ENCODE data around the gene MS4A12. TPM values are rescaled to one million over a fixed set of nuclear protein-coding genes. Genes with fewer than 3 reads are reported as not detected.
"Not testable (repeated sequence)": the region's sequence is repeated elsewhere in the genome, so short reads cannot be mapped to it uniquely, and the experiment has no call there.

Gene MS4A12, protein sequence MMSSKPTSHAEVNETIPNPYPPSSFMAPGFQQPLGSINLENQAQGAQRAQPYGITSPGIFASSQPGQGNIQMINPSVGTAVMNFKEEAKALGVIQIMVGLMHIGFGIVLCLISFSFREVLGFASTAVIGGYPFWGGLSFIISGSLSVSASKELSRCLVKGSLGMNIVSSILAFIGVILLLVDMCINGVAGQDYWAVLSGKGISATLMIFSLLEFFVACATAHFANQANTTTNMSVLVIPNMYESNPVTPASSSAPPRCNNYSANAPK
- total RNA-seq, result not detected

DNA sequence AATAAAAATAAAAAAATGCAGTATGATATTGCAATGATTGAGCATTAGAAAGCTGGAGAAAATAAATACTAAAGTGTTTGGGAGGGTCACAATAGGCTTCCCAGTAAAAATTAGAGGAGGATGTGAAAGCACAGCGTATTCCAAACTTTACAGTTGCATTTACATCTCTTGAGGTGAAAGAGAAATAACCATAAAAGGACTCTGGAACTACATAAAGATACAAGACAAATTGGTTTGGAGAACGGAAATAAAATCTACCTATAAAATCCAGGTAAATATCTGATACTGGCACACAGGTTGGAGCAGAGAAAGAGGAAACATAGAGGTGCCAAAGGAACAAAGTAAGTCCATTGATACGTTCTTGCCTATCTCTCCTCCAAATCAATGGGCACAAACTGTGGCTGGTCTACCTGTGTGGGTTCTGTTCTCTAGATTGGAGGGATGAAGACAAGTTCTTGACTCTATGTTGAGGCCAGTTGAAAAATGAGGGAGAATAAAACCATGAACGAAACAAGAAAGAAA is at the start of gene MS4A12:
MS4A12 (plus strand) TSS at position 291 of the 522 bp plus-strand sequence. CDS start 4,541 bp downstream, outside the sequence.
- Mint-ChIP-seq H3K4me3 (no peak within 1 kb of the TSS), H3K36me3 (no peaks in the 10 kb centered on the region), H3K4me1 (no peaks in the 10 kb centered on the region), H3K27me3 (peaks cover 31% of the 10 kb centered on the region), H3K9me3 (no peaks in the 10 kb centered on the region), H3K27ac (no peak within 1 kb of the TSS)
- DNase-seq, result no peak
- POLR2A ChIA-PET, result no interaction called here
- ATAC-seq (ENCODE audit: low read depth), result no peak

DNA sequence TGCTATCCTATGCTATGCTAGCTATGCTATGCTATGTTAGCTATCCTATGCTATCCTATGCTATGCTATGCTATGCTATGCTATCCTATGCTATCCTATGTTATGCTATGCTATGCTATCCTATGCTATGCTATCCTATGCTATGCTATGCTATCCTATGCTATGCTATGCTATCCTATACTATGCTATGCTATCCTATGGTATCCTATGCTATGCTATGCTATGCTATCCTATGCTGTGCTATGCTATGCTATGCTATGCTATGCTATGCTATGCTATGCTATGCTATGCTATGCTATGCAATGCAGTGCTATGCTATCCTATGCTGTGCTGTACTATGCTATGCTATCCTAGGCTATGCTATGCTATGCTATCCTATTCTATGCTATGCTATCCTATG is 45.5 kb upstream of the MS4A12 start:
- Mint-ChIP-seq H3K36me3 (no peaks in the 10 kb centered on the region), H3K27ac (no peak overlapping the region), H3K9me3 (peaks cover 4% of the 10 kb centered on the region), H3K27me3 (no peaks in the 10 kb centered on the region), H3K4me1 (peaks cover 8% of the 10 kb centered on the region), H3K4me3 (no peak overlapping the region)
- DNase-seq (no peak), ATAC-seq (ENCODE audit: low read depth) (no peak)
- POLR2A ChIA-PET, result no interaction called here

DNA sequence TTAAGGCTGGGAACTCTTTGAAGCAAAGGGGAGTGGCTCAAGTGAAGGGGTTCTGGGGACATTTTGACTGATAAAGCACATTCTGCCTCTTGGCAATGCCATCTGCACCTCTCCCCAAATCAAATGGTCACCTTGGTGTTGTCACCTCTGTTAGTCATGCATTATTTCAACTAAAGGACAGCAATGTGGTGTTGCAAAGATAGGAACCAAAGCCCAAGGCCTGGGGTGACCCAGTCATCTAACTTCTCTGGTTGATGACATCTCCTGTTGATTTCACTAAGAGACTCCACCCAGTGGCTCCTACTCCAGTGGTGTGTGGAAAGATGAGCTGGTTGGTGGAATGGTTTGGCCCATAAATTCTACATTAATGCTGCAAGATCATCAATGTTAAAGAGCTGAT is 44.7 kb upstream of the MS4A12 start:
- POLR2A ChIA-PET, result no interaction called here
- Mint-ChIP-seq H3K36me3 (no peaks in the 10 kb centered on the region), H3K9me3 (peaks cover 4% of the 10 kb centered on the region), H3K27ac (no peak overlapping the region), H3K4me3 (no peak overlapping the region), H3K4me1 (peaks cover 8% of the 10 kb centered on the region), H3K27me3 (no peaks in the 10 kb centered on the region)
- no peak for DNase-seq
- ATAC-seq (ENCODE audit: low read depth), result no peak

DNA sequence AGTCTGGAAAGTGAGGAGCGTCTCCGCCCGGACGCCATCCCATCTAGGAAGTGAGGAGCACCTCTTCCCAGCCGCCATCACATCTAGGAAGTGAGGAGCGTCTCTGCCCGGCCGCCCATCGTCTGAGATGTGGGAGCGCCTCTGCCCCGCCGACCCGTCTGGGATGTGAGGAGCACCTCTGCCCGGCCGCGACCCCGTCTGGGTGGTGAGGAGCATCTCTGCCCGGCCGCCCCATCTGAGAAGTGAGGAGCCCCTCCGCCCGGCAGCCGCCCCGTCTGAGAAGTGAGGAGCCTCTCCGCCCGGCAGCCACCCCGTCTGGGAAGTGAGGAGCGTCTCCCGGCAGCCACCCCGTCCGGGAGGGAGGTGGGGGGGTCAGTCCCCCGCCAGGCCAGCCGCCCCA is 41.4 kb upstream of the MS4A12 start:
- H3K36me3 Mint-ChIP-seq; H3K9me3 Mint-ChIP-seq; POLR2A ChIA-PET; H3K27ac Mint-ChIP-seq; ATAC-seq (ENCODE audit: low read depth); H3K4me1 Mint-ChIP-seq; DNase-seq; H3K27me3 Mint-ChIP-seq; H3K4me3 Mint-ChIP-seq: not testable (repeated sequence)

DNA sequence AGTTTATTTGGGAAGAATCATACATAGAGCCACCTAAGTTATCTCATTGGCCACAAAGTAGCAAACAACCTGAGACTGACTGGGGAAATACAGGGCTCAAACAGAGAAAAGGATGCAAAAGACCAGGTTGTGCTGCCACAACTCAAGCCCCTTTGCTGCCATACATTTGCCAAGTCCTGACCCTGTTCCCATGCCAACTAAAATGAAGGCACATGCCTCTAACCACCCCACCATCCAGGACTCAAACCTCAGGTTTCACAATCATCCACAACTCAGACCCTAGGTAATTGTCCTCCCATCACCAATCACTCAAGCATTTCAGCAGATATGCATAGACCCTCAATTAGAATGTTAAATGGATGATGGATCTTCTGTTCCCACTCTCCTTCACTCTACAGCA is 38.4 kb upstream of the MS4A12 start:
- Mint-ChIP-seq H3K27ac (no peak overlapping the region), H3K4me1 (no peaks in the 10 kb centered on the region), H3K36me3 (no peaks in the 10 kb centered on the region), H3K27me3 (peaks cover 6% of the 10 kb centered on the region), H3K4me3 (no peak overlapping the region), H3K9me3 (peaks cover 4% of the 10 kb centered on the region)
- DNase-seq (no peak), ATAC-seq (ENCODE audit: low read depth) (no peak)
- POLR2A ChIA-PET, result no interaction called here

DNA sequence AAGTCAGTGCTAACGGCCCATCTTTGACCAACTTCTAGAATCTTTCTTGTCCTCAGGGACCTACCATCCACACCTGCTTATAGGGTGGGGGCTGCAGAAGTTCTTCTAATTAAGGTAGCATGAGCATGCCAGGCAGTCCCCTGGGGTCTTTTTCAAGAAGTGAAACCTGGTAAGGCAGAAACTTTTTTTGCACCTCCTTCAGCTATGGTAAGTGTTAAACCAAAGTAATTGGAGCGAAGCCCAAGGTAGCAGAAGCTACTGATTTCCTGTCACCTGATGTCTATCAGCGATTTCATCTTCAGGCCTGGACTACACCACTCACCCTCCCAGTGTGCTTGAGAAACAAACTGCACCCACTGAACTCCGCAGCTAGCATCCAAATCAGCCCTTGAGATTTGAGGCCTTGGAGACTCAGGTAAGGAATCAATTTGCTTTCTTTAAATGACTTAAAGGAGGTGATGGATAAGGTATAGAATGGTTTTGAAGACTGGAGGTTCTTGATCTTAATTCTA is 37.0 kb upstream of the MS4A12 start, which contains the start of gene MS4A1:
MS4A1 (plus strand) TSS at position 317 of the 512 bp plus-strand sequence. CDS start 6,528 bp downstream, outside the sequence.
- POLR2A ChIA-PET, result no interaction called here
- DNase-seq (no peak), ATAC-seq (ENCODE audit: low read depth) (no peak)
- Mint-ChIP-seq H3K4me1 (no peaks in the 10 kb centered on the region), H3K27me3 (peaks cover 6% of the 10 kb centered on the region), H3K9me3 (no peaks in the 10 kb centered on the region), H3K36me3 (no peaks in the 10 kb centered on the region), H3K4me3 (no peak within 1 kb of the TSS), H3K27ac (no peak within 1 kb of the TSS)

DNA sequence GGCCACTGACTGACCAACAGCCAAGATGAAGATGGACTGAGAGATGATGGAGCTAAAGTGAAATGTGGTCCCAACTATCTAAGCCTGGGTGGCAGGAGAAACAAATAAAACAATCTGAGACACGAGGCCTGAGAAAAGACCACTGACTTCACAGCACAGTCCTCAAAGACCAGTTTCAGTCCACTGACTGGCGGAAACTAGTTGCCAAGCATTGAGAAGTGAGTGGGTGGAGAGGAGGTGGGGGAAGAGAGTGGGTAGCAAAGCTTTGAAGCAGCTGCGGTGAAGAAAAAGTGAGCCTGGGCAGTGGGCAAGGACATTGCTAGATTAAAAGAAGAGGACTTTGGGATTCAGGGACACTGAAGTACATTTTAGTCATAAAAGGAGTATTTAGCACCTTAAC is 35.0 kb upstream of the MS4A12 start:
- Mint-ChIP-seq H3K4me3 (no peak overlapping the region), H3K4me1 (no peaks in the 10 kb centered on the region)

DNA sequence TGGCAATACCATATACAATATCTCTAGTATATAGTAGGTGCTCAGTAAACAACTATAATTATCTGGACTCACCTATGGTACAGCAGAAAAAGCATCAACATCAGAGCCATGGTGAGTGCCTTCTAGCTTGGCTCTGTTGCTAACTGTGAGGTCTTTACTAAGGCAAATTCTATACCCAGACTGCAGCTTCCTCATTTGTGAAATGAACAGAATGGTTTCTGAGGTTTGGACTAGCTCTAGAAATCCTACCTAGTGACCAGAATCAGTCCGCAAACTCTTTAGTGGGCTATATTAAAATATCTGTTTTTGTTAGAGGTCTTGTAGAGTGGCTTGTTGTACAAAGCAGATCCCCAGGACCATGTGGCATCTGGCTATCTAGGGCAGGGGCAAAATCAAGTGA is 33.2 kb upstream of the MS4A12 start:
- Mint-ChIP-seq H3K27ac (no peak overlapping the region), H3K4me3 (no peak overlapping the region), H3K9me3 (no peaks in the 10 kb centered on the region), H3K4me1 (peaks cover 1% of the 10 kb centered on the region), H3K27me3 (peaks cover 12% of the 10 kb centered on the region), H3K36me3 (no peaks in the 10 kb centered on the region)
- DNase-seq (no peak), ATAC-seq (ENCODE audit: low read depth) (no peak)
- POLR2A ChIA-PET, result no interaction called here

More for the DNA sequence above, 35.0 kb upstream of the MS4A12 start:
- Mint-ChIP-seq H3K27ac (no peak overlapping the region), H3K36me3 (no peaks in the 10 kb centered on the region), H3K9me3 (no peaks in the 10 kb centered on the region), H3K27me3 (peaks cover 6% of the 10 kb centered on the region)
- DNase-seq (no peak), ATAC-seq (ENCODE audit: low read depth) (no peak)
- POLR2A ChIA-PET, result no interaction called here

DNA sequence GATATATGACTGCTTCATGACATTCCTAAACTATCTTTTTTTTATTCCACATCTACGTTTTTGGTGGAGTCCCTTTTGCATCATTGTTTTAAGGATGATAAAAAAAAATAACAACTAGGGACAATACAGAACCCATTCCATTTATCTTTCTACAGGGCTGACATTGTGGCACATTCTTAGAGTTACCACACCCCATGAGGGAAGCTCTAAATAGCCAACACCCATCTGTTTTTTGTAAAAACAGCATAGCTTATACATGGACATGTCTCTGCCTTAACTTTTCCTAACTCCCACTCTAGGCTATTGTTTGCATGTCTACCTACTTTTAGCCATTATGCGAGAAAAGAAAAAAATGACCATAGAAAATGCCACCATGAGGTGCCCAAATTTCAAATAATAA is 23.7 kb upstream of the MS4A12 start:
- no peak overlapping the region for H3K27ac Mint-ChIP-seq
- no peak overlapping the region for H3K4me3 Mint-ChIP-seq
- no peaks in the 10 kb centered on the region for H3K36me3 Mint-ChIP-seq
- no peak for DNase-seq
- POLR2A ChIA-PET, result no interaction called here
- peaks cover 21% of the 10 kb centered on the region for H3K27me3 Mint-ChIP-seq
- no peaks in the 10 kb centered on the region for H3K9me3 Mint-ChIP-seq
- H3K4me1 Mint-ChIP-seq, result no peaks in the 10 kb centered on the region
- no peak for ATAC-seq (ENCODE audit: low read depth)

DNA sequence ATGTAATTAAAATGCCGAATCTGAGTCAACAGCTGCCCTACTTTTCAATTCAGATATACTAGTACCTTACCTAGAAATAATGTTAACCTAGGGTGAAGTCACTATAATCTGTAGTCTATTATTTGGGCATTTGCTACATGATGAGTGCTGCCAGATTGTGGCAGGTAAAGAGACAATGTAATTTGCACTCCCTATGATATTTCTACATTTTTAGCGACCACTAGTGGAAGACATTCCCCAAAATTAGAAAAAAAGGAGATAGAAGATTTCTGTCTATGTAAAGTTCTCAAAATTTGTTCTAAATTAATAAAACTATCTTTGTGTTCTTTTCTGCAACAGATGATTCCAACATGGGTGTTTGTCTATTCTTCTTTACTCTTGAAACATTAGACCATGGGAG is 22.9 kb upstream of the MS4A12 start:
- POLR2A ChIA-PET, result no interaction called here
- Mint-ChIP-seq H3K9me3 (no peaks in the 10 kb centered on the region), H3K4me3 (no peak overlapping the region), H3K36me3 (no peaks in the 10 kb centered on the region), H3K27ac (no peak overlapping the region), H3K4me1 (no peaks in the 10 kb centered on the region), H3K27me3 (peaks cover 17% of the 10 kb centered on the region)
- no peak for DNase-seq
- ATAC-seq (ENCODE audit: low read depth), result no peak

DNA sequence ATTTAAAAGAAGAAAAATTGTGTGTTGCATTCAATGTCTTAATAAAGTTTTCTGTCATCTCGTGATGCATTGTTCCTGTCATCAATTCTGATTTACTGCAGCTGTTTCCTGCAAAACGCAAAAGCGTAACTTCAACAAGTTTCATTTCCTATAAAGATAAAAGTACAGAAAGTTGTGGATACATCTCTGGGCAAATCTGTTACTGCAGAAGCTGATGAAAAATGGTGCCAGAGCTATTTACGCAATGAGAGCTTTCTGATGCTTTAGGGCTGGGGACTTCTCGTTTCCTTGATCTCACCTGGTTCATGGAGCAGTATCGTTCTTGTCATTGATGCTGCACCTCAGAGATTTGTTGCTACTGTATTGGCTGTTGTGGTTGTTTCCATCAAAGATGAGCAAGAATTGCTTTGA is 15.5 kb upstream of the MS4A12 start:
- Mint-ChIP-seq H3K36me3 (no peaks in the 10 kb centered on the region), H3K27ac (no peak overlapping the region), H3K4me1 (no peaks in the 10 kb centered on the region), H3K27me3 (peaks cover 21% of the 10 kb centered on the region), H3K4me3 (no peak overlapping the region), H3K9me3 (no peaks in the 10 kb centered on the region)
- ATAC-seq (ENCODE audit: low read depth) (no peak), DNase-seq (no peak)
- POLR2A ChIA-PET, result no interaction called here

DNA sequence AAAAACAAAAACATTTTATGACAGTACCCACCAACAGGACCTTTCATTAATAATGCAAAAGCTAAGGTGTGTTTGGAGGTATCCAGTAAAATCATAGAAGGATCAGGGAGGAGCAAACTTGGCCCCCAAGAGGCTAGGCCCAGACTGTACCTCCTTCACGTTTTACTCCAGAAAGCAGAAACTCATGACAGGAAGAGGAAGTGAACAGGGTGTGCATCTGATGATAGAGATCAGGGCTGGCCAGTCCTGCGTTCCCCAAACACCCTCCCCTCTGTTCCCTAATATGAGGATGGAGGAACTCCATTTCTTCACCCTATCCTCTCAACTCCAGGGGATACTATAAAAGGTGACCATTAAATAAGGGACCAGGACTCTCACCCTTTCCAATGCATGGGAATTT is 10.2 kb upstream of the MS4A12 start:
- POLR2A ChIA-PET, result no interaction called here
- no peak for ATAC-seq (ENCODE audit: low read depth)
- peaks cover 20% of the 10 kb centered on the region for H3K27me3 Mint-ChIP-seq
- H3K4me3 Mint-ChIP-seq, result no peak overlapping the region
- H3K4me1 Mint-ChIP-seq, result peaks cover 2% of the 10 kb centered on the region
- H3K9me3 Mint-ChIP-seq, result no peaks in the 10 kb centered on the region
- no peaks in the 10 kb centered on the region for H3K36me3 Mint-ChIP-seq
- H3K27ac Mint-ChIP-seq, result no peak overlapping the region
- DNase-seq, result no peak

DNA sequence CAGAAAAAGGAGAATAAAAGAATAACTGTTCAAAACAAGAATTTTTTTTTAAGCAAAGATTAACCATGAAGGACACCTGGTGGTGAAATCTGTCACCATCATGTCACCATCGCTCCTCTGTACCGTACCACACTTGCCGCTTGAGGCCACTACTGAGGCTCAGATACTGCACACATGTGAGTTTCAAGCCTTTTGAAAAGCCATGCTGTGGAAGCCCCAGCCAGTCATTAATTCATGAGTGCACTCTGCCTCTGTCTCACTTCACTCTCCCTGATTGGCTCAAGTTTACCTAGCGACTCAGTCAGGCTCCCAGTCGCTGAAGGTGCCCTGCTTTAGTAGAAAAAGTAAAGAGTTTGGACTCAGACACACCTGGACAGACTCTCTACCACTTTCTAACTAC is 6.6 kb upstream of the MS4A12 start:
- peaks cover 2% of the 10 kb centered on the region for H3K4me1 Mint-ChIP-seq
- no peak overlapping the region for H3K4me3 Mint-ChIP-seq
- POLR2A ChIA-PET, result no interaction called here
- no peak overlapping the region for H3K27ac Mint-ChIP-seq
- ATAC-seq (ENCODE audit: low read depth), result no peak
- peaks cover 9% of the 10 kb centered on the region for H3K27me3 Mint-ChIP-seq
- no peak for DNase-seq
- H3K9me3 Mint-ChIP-seq, result no peaks in the 10 kb centered on the region
- H3K36me3 Mint-ChIP-seq, result no peaks in the 10 kb centered on the region

DNA sequence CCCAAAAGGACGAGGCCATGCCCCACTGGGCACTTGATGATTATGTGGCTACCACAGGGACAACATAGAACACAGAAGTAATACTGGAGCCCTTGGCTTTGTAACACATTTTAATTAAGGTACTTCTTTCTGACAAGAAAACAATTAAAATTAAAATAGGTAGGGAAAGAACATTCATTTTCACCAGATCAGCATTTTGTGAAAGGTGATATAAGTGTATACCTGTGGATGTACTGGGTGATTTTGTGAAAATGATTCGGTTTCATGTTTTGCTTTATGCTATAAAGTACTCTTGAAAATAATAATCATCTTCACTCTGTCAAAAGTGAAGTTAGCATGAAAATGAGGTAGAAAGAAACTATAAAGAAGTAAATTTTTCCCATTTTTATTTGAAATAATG is 876 bp downstream of the MS4A12 start:
- POLR2A ChIA-PET, result no interaction called here
- H3K27ac Mint-ChIP-seq, result no peak overlapping the region
- no peak overlapping the region for H3K4me3 Mint-ChIP-seq
- no peaks in the 10 kb centered on the region for H3K4me1 Mint-ChIP-seq
- no peaks in the 10 kb centered on the region for H3K36me3 Mint-ChIP-seq
- H3K9me3 Mint-ChIP-seq, result no peaks in the 10 kb centered on the region
- H3K27me3 Mint-ChIP-seq, result peaks cover 37% of the 10 kb centered on the region
- ATAC-seq (ENCODE audit: low read depth), result no peak
- no peak for DNase-seq
